ENCODE data around the gene PLSCR4.

The PLSCR4 gene

GRCh38 chr3:146189519-146190173, 61.3 kb downstream of the PLSCR4 start:
- DNase-seq = no peak

- DNase-seq = no peak
Observed at GRCh38 chr3:146187334-146187950, 63.5 kb downstream of the PLSCR4 start.

- no peak for DNase-seq
Observed at GRCh38 chr3:146184241-146185015, 66.5 kb downstream of the PLSCR4 start.

GRCh38 chr3:146181216-146181615, 69.7 kb downstream of the PLSCR4 start:
- no peak for DNase-seq

GRCh38 chr3:146180376-146180775, 70.5 kb downstream of the PLSCR4 start:
- no peak for DNase-seq

- no peak for DNase-seq
Observed at GRCh38 chr3:146178006-146178689, 72.8 kb downstream of the PLSCR4 start.

- DNase-seq = no peak
Observed at GRCh38 chr3:146177519-146177918, 73.4 kb downstream of the PLSCR4 start.

GRCh38 chr3:146177072-146177471, 73.8 kb downstream of the PLSCR4 start:
- no peak for DNase-seq

GRCh38 chr3:146172586-146172985, 78.3 kb downstream of the PLSCR4 start:
- no peak for DNase-seq

- DNase-seq = no peak
Observed at GRCh38 chr3:146170591-146170990, 80.3 kb downstream of the PLSCR4 start.

GRCh38 chr3:146169891-146170290, 81.0 kb downstream of the PLSCR4 start:
- no peak for DNase-seq

GRCh38 chr3:146166826-146167225, 84.1 kb downstream of the PLSCR4 start:
- DNase-seq = no peak

GRCh38 chr3:146166415-146166821, 84.5 kb downstream of the PLSCR4 start:
- no peak for DNase-seq

- DNase-seq = no peak
Observed at GRCh38 chr3:146165877-146166276, 85.0 kb downstream of the PLSCR4 start.

- DNase-seq = no peak
Observed at GRCh38 chr3:146164971-146165769, 85.7 kb downstream of the PLSCR4 start.

GRCh38 chr3:146164506-146164905, 86.4 kb downstream of the PLSCR4 start:
- no peak for DNase-seq

- DNase-seq = no peak
Observed at GRCh38 chr3:146164071-146164470, 86.8 kb downstream of the PLSCR4 start.

GRCh38 chr3:146163584-146163983, 87.3 kb downstream of the PLSCR4 start:
- no peak for DNase-seq

GRCh38 chr3:146162561-146162960, 88.3 kb downstream of the PLSCR4 start:
- no peak for DNase-seq

- DNase-seq = no peak
Observed at GRCh38 chr3:146161663-146162002, 89.3 kb downstream of the PLSCR4 start.

GRCh38 chr3:146160964-146161662, 89.8 kb downstream of the PLSCR4 start, which contains the start of gene PLOD2:
Gene PLOD2, minus strand, starts transcription at chr3:146161184. Its CDS starts 195 bp downstream, at chr3:146160989.
- DNase-seq = no peak

All from activated gamma-delta T cell (primary cell).